Stimulated activated CD8-positive, alpha-beta memory T cell treated with anti-CD3 and anti-CD28 coated beads, Interleukin-15, amount 100 ng/mL, for 1 hour (primary cell): ENCODE measurements around the gene NR2F6.
"Not testable (repeated sequence)": the region's sequence is repeated elsewhere in the genome, so short reads cannot be mapped to it uniquely, and the experiment has no call there.

Source experiments
- DNase-seq: peaks from one replicate; pipeline ENCODE4 v3.0.0-alpha.2; 2020; ENCODE audit warnings: low read depth

The NR2F6 gene

DNA sequence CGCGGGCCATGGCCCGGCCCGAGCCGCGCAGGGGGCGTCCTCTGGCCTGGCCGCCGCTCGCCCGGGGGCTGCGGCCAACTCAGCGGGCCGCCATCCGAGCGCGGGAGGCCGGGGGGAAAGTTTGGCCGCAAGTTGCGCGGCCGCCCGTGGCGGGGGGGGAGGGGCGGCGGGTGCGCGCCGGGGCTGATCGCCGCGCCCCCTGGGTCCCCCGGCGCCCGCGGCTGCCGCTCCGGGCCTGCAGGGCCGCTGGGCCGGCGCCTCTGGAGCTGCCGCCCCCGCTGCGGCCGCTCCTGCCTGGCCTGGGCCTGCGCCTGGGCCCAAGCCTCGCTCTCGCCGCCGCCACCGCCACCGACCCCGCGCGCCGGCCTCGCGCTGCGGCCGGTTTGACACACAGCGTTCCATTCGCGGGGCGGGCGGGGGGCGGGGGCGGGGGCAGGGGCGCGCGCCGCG is at the start of gene NR2F6:
Gene NR2F6, minus strand, starts transcription at position 385 of the 450 bp plus-strand sequence. CDS start 699 bp downstream, outside the sequence.
- no peak for DNase-seq

DNA sequence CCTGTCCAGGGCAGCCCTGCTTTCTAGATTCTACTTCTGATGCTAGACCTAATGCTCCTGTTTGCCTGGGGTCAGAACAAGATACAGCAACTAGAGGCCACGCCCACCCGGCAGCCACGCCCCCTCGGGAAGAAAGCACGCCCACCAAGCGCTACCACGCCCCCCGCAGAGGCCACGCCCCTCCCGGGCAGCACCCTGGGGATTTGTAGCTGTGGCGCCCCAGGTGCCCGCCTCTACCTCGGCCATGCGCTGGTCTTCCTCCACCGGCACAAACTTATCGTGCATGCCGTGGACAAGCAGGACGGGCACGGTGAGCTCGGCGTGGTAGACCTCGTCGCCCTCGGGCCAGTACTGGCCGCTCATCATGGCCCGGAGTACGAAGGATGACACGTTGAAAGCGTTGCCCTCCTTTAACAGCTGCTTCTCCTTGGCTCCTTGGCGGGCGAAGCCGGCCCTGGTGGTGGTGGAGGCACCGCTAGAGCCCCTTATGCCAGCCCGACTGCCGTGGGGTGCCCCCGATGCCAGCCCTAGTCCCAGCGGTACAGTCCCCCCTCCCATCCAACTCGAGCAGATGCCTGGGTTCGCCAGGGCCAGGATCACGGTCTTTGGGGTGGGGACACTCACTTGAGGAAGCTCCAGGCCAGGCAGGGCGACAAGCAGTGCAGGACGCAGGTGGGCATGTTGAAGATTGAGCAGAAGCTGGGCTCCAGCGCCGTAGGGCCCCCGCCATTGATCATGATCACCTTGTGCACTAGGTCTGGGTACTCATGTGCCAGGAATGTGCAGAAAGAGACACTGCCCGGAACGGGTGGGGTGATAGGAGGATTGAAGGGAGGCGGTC is 48.6 kb upstream of the NR2F6 start:
- DNase-seq: no peak

DNA sequence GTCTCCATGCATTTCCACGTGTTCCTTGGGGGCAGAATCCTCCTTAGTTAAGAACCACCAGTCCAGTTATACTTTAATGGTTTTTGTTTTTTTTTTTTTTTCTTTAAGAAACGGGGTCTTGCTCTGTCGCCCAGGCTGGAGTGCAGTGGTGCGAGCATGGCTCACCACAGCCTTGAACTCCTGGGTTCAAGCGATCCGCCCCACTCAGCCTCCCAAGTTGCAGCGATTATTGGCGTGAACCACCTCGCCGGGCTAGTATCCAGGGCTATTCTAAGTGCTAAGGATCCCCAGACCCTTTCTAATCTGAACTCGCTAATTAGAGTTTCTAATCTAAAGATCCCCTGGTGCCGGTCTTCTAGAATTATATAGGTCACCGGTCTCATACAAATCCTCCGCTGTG is 47.9 kb upstream of the NR2F6 start:
- DNase-seq: no peak

DNA sequence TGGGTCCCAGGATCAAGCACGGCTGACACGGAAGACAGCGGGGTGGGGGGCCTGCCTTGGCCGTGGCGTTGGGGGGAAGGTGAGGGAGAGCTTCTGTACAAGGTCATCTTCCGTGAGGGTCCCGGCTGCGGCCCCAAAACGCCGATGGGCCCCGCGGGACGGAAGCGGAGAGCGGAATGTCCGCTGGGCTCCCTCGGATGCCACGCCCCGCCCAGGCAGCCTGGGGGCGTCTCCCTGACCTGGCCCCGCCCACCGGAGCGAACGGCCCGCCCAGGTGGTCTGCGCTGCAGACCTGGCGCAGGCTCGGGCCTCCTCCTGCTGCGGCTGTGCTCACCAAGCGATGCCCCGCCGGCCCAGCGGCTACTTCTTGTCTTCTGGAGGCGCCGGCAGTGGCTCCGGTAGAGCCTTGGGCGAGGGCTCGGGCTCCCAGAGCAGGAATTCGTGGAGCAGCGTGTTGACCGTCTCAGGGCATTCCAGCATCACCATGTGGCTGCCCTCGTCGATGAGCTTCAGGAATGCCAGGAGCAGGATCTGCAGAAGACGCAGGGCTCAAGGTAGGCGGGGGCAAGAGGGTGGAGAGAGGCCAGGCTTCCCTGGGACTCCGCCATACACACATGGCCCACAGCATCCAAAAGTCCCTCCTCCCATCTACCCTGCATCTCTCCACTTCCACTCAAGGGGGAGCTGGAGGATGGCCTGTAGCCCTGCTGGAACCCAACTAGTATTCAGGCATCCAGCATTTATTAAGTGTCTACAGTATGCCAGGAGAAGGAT is 46.8 kb upstream of the NR2F6 start:
- DNase-seq: peak; percentile 62

DNA sequence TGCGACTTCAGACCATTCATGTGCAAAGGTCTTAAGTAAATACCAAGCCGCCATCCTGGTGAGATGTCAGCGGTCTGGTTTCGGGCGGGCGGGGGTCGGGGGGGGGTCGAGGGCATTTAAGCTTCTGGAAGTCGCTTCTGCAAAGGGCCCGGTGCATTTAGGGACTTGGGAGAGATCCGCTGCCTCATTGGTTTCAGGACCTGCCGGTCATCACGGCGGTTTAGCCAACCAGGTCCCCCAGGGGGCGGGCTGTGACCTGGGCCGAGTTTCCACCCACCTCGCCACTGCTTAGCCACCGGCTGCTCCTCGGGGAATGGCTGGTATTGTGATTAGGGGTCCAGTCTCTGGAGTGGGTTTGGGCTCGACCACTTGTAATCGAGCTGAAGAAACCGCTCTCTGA is 43.8 kb upstream of the NR2F6 start:
- no peak for DNase-seq

DNA sequence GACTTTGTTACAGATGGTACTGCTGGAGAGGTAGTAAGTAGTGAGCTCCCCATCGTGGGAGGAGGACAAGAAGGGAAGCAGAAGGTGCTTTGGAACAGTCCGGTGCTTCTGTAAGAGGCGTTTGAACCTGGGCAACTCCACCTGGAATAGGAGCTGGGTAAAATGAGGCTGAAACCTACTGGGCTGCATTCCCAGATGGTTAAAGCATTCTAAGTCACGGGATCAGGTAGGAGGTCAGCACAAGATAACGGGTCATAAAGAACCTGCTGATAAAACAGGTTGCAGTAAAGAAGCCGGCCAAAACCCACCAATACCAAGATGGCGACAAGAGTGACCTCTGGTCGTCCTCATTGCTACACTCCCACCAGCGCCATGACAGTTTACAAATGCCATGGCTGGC is 41.0 kb upstream of the NR2F6 start:
- DNase-seq: no peak

DNA sequence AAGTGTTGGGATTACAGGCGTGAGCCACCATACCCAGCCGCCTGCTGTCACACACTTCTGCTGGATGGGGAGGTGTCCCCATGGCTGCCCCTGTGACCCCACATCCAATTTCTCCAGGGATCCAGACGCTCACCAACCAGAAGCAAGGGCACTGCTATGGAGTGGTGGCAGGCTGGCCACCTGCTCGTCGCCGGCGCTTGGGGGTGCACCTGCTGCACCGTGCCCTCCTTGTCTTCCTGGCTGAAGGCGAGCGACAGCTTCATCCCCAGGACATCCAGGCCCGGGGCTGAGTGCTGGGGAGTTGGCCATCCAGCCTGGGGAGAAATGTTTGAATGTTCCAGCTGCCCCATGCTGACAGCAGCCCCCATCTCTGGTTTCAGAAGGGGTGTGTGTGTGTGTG is 40.5 kb upstream of the NR2F6 start:
- DNase-seq: no peak

DNA sequence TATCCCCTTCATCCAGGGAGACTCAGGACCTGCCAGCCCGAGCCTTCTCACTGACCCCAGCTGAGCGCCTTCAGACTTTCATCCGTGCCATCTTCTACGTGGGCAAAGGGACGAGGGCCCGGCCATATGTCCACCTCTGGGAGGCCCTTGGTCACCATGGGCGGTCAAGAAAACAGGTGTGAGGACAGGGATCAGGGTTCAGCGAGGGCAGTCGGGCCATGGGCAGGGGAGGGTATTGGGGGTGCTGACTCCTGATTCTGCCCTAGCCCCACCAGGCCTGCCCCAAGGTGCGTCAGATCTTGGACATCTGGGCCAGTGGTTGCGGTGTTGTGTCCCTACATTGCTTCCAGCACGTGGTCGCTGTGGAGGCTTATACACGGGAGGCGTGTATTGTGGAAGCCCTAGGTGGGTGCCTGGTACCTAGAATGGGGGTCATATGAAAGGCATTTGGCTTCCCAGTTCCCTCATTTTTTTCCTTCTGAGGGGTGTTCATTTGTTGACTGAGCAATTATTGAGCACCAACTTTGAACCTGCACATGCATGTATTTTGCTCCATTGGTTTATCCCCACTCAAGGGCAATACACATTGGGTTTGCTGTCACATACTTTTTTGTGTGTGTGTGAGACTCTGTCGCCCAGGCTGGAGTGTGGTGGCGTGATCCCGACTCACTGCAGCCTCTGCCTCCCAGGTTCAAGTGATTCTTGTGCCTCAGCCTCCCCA is 39.9 kb upstream of the NR2F6 start:
- no peak for DNase-seq

DNA sequence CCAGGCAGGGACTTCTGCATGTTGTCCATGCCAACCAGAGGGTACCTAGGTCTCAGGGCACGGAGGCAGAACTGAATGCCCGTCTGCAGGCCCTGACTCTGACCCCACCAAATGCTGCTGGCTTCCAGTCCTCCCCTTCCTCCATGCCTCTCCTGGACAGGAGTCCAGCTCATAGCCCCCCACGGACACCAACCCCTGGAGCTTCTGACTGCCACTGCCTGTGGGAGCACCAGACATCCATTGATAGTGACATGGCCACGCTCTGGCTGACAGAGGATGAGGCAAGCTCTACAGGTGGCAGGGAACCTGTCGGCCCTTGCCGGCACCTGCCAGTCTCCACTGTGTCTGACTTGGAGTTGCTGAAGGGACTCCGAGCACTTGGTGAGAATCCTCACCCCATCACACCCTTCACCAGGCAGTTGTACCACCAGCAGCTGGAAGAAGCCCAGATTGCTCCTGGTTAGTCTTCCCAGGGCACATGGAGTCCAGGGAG is 37.8 kb upstream of the NR2F6 start:
- DNase-seq: no peak

DNA sequence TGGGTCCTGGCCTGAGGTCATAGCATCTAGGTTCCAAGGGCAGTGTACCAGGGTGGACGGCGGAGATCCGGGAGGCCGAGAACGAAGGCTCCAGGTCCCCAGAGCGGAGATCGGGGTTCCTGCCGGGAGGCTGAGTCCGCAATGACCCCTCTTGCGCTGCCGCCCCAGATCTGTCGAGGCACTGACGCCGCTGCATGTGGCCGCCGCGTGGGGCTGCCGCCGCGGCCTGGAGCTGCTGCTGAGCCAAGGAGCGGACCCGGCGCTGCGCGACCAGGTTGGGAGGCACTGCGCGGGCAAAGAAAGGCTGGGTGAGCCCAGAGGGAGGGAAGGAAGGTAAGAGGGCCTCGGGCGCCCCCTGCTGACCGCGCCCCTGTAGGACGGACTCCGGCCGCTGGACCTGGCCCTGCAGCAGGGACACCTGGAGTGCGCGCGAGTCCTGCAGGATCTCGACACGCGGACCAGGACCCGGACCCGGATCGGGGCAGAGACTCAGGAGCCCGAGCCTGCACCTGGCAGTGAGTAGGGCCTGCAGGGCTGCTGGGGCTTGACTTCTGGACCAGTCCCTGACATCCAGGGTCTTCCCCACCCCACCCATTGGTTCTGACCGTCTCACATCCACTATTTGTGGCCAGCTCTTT is 36.9 kb upstream of the NR2F6 start:
- DNase-seq: peak; percentile 60

DNA sequence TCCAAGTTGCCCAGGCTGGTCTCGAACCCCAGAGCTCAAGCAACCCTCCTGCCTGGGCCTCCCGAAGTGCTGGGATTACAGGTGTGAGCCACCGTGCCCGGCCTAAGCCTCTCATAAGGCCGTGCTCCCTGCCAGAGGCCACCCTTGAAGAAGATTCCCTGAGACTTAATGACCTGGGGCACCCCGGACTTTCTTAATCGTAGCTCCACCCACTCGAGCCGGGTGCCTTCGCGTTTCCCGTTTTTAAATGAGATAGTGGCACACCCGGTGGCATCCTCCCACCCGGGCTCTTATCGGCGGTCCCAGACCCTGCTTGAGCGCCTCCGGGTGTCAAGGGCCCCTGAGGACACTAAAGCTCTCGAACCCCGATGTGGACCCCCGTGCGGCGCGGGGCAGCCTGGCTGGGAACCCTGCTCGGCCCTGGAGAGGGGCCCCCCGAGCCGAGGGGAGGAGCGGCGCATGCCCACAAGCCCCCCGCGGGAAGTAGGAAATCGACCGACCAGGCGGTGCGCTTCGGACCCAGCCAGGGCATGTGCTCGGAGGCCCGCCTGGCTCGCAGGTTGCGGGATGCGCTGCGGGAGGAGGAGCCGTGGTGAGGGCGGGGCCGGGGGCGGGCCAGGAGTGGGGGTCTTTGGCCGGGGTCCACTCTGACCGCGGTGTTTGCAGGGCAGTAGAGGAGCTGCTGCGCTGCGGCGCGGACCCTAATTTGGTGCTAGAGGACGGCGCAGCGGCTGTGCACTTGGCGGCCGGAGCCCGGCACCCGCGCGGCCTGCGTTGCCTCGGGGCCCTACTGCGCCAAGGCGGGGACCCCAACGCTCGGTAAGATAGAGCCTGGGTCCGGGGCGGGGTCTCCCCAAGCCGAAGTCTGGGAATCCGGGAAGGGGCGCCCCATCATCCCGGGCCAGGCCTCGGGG is 35.9 kb upstream of the NR2F6 start, which contains the start of gene ANKLE1:
Gene ANKLE1, plus strand, starts transcription at position 511 of the 914 bp plus-strand sequence. Its CDS starts 20 bp downstream, at position 531.
- DNase-seq: no peak

DNA sequence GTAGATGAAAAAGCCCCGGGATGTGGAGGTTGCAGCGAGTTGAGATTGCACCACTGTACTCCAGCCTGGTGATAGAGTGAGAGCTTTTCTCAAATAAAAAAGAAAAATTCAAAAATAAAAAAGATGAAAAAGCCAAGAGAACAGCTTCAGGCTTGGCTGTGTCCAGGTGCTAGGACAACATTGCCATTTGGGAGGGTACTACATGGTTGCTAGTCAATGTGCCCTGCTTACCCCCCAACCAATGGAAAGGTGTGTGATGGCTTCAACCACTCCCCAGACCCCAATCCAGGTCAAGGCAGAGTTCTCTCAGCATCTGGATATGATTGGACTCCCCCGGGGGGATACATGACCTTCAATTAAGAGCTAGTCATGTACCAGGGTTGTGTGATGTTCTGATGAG is 33.7 kb upstream of the NR2F6 start:
- no peak for DNase-seq

DNA sequence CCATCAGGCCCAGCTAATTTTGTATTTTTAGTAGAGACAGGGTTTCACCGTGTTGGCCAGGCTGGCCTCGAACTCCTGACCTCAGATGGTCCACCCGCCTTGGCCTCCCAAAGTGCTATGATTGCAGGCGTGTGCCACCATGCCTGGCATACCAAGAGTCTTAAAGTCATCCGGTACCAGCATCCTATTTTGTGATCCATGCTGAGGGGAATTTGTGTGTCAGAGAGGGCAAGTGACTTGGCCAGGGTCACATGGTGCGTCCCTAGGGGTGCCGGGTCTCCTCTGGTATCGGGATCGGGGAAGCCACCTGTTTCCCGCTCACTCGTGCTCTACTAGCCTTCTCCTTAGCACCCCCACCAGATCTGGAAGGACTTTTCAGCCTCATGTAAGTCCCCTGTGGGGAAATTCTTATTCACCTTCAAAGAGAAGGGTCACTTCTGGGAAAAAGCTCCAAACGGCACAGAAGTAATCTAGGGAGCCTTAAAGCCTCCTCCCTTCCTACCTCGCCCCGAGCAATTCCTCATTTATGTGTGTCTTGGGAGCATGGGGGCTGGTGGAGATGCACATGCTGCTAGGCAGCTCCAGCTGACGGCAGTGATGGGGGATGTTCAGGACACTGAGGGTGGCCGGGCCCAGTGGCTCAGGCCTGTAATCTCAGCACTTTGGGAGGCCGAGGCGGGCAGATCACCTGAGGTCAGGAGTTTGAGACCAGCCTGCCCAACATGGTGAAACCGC is 29.9 kb upstream of the NR2F6 start:
- no peak for DNase-seq

DNA sequence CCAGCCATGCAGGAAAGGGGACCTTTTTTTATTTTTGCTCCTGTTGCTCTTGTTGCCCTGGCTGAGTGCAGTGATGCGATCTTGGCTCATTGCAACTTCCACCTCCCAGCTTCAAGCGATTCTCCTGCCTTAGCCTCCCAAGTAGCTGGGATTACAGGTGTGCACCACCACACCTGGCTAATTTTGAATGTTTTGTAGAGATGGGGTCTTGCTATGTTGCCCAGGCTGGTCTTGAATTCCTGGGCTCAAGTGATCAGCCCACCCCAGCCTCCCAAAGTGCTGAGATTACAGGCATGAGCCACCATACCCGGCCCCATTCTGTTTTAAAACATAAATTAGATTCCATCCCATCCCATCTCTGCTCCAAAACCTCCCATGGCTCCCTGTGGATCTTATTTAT is 29.2 kb upstream of the NR2F6 start:
- DNase-seq: not testable (repeated sequence)

DNA sequence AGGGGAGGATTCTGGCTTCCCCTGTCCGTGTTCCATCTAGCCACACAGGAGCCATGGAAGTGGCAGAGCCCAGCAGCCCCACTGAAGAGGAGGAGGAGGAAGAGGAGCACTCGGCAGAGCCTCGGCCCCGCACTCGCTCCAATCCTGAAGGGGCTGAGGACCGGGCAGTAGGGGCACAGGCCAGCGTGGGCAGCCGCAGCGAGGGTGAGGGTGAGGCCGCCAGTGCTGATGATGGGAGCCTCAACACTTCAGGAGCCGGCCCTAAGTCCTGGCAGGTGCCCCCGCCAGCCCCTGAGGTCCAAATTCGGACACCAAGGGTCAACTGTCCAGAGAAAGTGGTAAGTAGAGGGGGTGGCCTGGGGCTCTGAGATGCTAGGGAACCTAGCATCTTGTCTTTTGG is 23.0 kb upstream of the NR2F6 start:
- no peak for DNase-seq

DNA sequence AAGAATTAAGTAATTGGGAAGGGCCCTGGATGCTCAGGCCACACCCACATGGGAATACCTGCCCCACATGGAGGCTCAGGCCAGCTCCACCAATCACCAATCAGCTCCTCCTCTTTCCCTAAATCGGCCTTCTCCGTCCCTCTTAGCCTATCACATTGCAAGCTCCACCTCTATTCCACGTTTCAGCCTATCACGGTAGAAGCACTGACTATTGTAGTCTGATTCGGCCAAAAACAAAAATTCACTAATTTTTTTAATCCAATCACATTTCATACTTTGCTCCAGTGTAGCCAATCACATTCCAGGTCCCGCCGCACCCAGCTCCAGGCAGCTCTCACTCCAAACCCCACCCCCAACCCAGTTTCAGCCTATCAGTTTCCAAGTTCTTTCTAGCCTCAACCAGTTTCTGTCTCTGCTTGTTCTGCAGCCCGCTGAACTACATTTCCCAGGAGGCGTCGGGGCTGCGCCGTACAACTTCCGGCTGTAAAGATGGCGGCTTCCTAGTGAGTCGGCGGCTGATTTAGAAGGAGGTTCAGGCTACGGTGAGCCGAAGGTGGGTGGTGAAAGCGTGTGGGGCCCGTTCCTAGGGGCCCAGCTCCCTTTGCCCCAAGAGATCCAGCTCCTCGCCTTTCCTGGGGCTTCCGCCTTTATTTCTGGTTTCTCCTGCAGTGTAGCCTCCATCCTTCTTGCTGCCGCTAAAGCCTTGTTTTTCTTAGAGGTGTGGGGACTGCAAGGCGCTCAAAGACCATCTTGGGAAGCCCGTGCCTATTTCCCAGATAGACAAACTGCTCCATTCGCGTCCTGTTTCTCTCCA is 21.5 kb upstream of the NR2F6 start, which contains the start of gene BABAM1:
Gene BABAM1, plus strand, starts transcription at position 469 of the 814 bp plus-strand sequence. CDS start 1,364 bp downstream, outside the sequence.
- DNase-seq: peak; percentile 86

DNA sequence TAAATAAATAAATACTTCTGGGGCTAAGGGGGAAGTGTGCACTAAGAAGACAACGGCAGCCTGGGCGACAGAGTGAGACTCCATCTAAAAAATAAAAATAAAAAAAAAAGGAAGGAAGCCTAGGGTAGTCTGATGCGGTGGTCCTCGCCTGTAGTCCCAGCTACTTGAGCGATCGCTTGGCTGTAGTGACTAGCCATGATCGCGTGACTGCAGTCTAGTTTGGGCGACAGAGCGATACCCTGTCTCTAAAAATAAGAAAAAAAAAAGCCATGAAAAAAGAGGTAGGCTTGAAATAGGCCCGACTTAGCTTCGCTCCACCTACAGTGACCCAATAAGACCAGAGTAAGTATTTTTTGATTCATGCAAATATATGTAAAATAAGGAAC is 20.9 kb upstream of the NR2F6 start:
- DNase-seq: no peak

DNA sequence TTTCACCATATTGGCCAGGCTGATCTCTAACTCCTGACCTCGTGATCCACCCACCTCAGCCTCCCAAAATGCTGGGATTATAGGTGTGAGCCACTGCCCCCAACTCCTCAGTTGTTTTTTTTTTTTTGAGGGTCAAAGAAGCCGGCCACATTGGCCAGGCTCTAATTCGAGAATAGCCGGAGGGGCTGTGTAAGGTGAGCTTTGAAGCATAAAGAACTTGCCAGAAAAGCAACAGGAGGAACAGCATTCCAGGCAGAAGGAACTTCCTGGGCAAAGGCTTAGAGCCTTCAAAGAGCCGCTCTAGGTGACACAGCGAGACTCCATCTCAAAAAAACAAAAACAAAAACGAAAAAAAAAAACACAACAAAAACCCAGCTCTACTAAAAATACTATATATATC is 20.3 kb upstream of the NR2F6 start:
- no peak for DNase-seq

DNA sequence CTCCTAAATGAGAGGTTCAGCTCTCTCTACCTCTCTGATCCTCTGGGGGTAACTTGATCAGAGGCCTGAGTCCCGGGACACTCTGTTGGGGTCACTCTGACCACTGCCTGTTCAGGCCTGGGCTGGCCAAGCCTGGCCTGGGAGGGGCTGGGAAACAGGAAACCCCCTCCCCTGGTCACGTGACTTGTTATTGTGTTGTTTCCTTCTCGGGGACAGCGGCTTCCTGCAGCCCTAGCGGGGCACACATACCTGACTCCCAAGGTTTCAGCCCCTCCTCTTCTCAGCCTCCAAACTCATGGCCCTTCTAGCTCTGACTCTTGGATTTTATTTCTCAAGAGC is 18.9 kb upstream of the NR2F6 start, which contains the start of gene USHBP1:
Gene USHBP1, minus strand, starts transcription at position 105 of the 339 bp plus-strand sequence. CDS start 446 bp downstream, outside the sequence.
- no peak for DNase-seq
